PC-3 (cell line): ENCODE measurements around the gene SCRG1. TPM values are rescaled to one million over a fixed set of nuclear protein-coding genes. Genes with fewer than 3 reads are reported as not detected.

Experiments
- ATAC-seq: fragments of 200-7000 bp; cut with Tn5 transposase; 2 replicates; pipeline ENCODE4 v1.9.1; 2020; ENCODE audit warnings: mild to moderate bottlenecking, moderate library complexity
- BruUV-seq: library from RNA; stranded (reverse); fragments of 400-500 nt; replicated peaks from 2 replicates; lab custom pipeline; 2021; lab: Mats Ljungman, UMichigan
- CTCF ChIA-PET: fragments of 300-600 bp; sonication (Branson Sonifier 250); formaldehyde crosslinking; loops from one replicate; lab custom pipeline; 2022; ENCODE audit warnings: antibody characterized with exemption; lab: Charles Lee
- POLR2A ChIA-PET: fragments of 300-600 bp; sonication (Branson Sonifier 250); formaldehyde crosslinking; loops from one replicate; lab custom pipeline; 2022; ENCODE audit warnings: antibody characterized with exemption; ENCODE audit not compliant: unreplicated experiment; lab: Charles Lee
- DNase-seq: peaks from one replicate; pipeline ENCODE4 v3.0.0-alpha.2; 2015
- H2AFZ ChIP-seq: fragments of 300-600 bp; sonication (generic); 2 replicates; pipeline ENCODE4 v1.6.0; 2016; ENCODE audit warnings: antibody characterized with exemption, low read length
- H3F3A ChIP-seq: fragments of 300-600 bp; sonication (generic); one replicate; pipeline ENCODE4 v1.6.0; 2017; ENCODE audit warnings: antibody characterized with exemption, low read length, control low read depth, mild to moderate bottlenecking; ENCODE audit not compliant: unreplicated experiment
- H3K27ac ChIP-seq: fragments of 300-600 bp; sonication (generic); 2 replicates; pipeline ENCODE4 v1.5.1; 2016; ENCODE audit warnings: mild to moderate bottlenecking, low read length
- H3K27me3 ChIP-seq: fragments of 300-600 bp; sonication (generic); 2 replicates; pipeline ENCODE4 v1.6.1; 2016; ENCODE audit warnings: low read length, mixed read lengths
- H3K36me3 ChIP-seq: fragments of 300-600 bp; sonication (generic); 2 replicates; pipeline ENCODE4 v1.6.1; 2016; ENCODE audit warnings: low read depth, mixed run types, low read length, mixed read lengths
- H3K4me1 ChIP-seq: fragments of 300-600 bp; sonication (generic); 2 replicates; pipeline ENCODE4 v1.5.1; 2016; ENCODE audit warnings: low read length; ENCODE audit not compliant: insufficient read depth
- H3K4me2 ChIP-seq: fragments of 300-600 bp; sonication (generic); 2 replicates; pipeline ENCODE4 v1.6.0; 2016; ENCODE audit warnings: low read length
- H3K4me3 ChIP-seq: fragments of 300-600 bp; sonication (generic); 2 replicates; pipeline ENCODE4 v1.5.1; 2016; ENCODE audit warnings: mild to moderate bottlenecking, low read length, mixed read lengths
- H3K79me2 ChIP-seq: fragments of 300-600 bp; sonication (generic); 2 replicates; pipeline ENCODE4 v1.6.1; 2017; ENCODE audit warnings: low read length, mixed read lengths
- H3K9ac ChIP-seq: fragments of 300-600 bp; sonication (generic); 2 replicates; pipeline ENCODE4 v1.6.0; 2016; ENCODE audit warnings: mild to moderate bottlenecking, low read length
- H3K9me2 ChIP-seq: fragments of 300-600 bp; sonication (generic); replicated peaks from 2 replicates; pipeline ENCODE4 v1.6.1; 2016; ENCODE audit warnings: mixed run types, low read length, mixed read lengths
- H3K9me3 ChIP-seq: fragments of 300-600 bp; sonication (generic); 2 replicates; pipeline ENCODE4 v1.6.1; 2016; ENCODE audit warnings: low read length, mixed read lengths
- H4K20me1 ChIP-seq: fragments of 300-600 bp; sonication (generic); 2 replicates; pipeline ENCODE4 v1.6.1; 2016; ENCODE audit warnings: low read length, mixed read lengths
- CTCF ChIP-seq: fragments of 300-600 bp; sonication (generic); conservative IDR thresholded peaks from 2 replicates; pipeline ENCODE4 v1.5.1; 2017; ENCODE audit warnings: antibody characterized with exemption, low read depth, mild to moderate bottlenecking, low read length
- EZH2 ChIP-seq: fragments of 300-600 bp; sonication (generic); IDR thresholded peaks from one replicate; pipeline ENCODE4 v1.6.1; 2017; ENCODE audit warnings: antibody characterized with exemption, mild to moderate bottlenecking, low read length; ENCODE audit not compliant: unreplicated experiment
- EZH2phosphoT487 ChIP-seq: fragments of 300-600 bp; sonication (generic); IDR thresholded peaks from 2 replicates; pipeline ENCODE4 v1.6.1; 2018; ENCODE audit warnings: mild to moderate bottlenecking, antibody characterized with exemption, low read length, borderline replicate concordance
- intact Hi-C: fragments of 100-400 bp; cut with micrococcal nuclease; formaldehyde crosslinking; loops from 2 replicates; pipeline ENCODE4 v1.9.0; 2023
- total RNA-seq: library from RNA; depleted of rRNA; stranded (reverse); fragments of >200 nt; gene quantifications from 2 replicates; pipeline ENCODE4 v1.2.3, GENCODE V29; 2014

SCRG1 gene
- total RNA-seq, 1 experiment from 2014 or later, result not detected

DNA sequence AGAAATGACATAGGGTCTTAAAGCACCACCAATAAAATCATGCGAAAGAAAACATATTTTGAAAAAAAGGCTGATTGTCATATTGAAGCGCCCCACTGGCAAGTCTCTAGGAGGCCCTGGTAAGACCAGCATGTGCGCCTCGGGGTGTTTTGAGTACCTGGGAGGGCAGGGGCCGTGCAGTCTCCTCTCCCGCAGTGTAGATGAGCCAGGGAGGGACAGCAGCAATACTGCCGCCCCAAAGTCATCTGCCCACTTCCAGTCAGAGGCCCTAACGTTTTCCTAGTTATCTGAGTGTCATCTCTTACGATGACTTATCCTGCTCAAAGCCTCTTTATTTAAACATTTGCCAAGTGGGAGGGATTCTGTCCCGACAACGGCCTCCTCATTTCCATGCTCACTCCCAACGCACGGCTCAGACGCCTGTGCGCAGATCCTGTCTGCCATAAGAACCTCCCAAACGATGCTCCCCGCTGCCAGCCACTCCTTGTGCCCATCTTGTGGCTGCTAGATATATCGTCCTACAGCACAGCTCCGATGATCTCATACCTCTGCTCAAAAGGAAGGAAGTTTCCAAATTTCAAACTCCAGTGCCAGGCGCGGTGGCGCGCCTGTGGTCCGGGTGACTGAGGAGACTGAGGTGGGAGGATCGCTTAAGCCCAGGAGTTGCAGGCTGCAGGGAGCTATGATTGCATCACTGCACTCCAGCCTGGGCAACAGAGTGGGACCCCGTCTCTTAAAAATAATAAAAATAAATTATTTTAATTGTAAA is 17.2 kb upstream of the SCRG1 start:
- POLR2A ChIA-PET, result no interaction called here
- ATAC-seq, result no peak
- Histone ChIP-seq H3K79me2 (no peaks in the 10 kb centered on the region), H3K9me3 (no peaks in the 10 kb centered on the region), H3K36me3 (no peaks in the 10 kb centered on the region), H4K20me1 (no peaks in the 10 kb centered on the region), H3K27me3 (no peaks in the 10 kb centered on the region), H3K4me2 (peak overlapping the region; percentile 58; the same call in 1 of the 2 replicates), H3K9me2 (no peaks in the 10 kb centered on the region), H3K9ac (no peak overlapping the region), H2AFZ (no peak overlapping the region), H3K4me3 (no peak overlapping the region), H3K4me1 (peaks cover 41% of the 10 kb centered on the region), H3K27ac (no peak overlapping the region), H3F3A (no peaks in the 10 kb centered on the region)
- TF ChIP-seq EZH2 (no peak), EZH2phosphoT487 (no peak), CTCF (no peak)
- intact Hi-C loops, result loop anchor here (2.0 to 5.0 kb wide), 2 partner anchors 49 to 81 kb away; partner anchors contain the start of gene HMGB2
- BruUV-seq, result no TSS peak
- CTCF ChIA-PET, result no interaction called here
- DNase-seq, result no peak

- Histone ChIP-seq H3K4me1 (peaks cover 41% of the 10 kb centered on the region), H3K79me2 (no peaks in the 10 kb centered on the region), H3F3A (no peaks in the 10 kb centered on the region), H2AFZ (no peak overlapping the region; the same call in 1 of the 2 replicates), H3K9me2 (no peaks in the 10 kb centered on the region), H3K9me3 (no peaks in the 10 kb centered on the region), H3K27me3 (no peaks in the 10 kb centered on the region), H3K36me3 (no peaks in the 10 kb centered on the region), H4K20me1 (no peaks in the 10 kb centered on the region), H3K9ac (no peak overlapping the region), H3K27ac (no peak overlapping the region), H3K4me2 (peak overlapping the region; percentile 58), H3K4me3 (no peak overlapping the region; the same call in 1 of the 2 replicates)
- DNase-seq, result peak; percentile 74
- ChIA-PET CTCF (no interaction called here), POLR2A (interaction anchor here (0.6 kb wide), 1 partner anchor 80 kb away, joined by 4 read pairs; no protein-coding TSS in a partner anchor)
- no peak for ATAC-seq
- intact Hi-C loops, result loop anchor here (5.0 kb wide), 1 partner anchor 48 kb away; no protein-coding TSS in a partner anchor
- TF ChIP-seq CTCF, result no peak
- TF ChIP-seq EZH2phosphoT487, result no peak
- no peak for TF ChIP-seq EZH2
- BruUV-seq, result no TSS peak
These were observed 16.2 kb upstream of the SCRG1 start for GRCh38 chr4:173415092-173415491.

GRCh38 chr4:173414456-173414855 is 15.5 kb upstream of the SCRG1 start:
- DNase-seq (no peak), ATAC-seq (no peak)
- Histone ChIP-seq H3K36me3 (no peaks in the 10 kb centered on the region), H3K4me1 (peaks cover 41% of the 10 kb centered on the region), H3K4me3 (no peak overlapping the region), H3K9me2 (no peaks in the 10 kb centered on the region), H4K20me1 (no peaks in the 10 kb centered on the region), H3K27me3 (no peaks in the 10 kb centered on the region), H3K79me2 (no peaks in the 10 kb centered on the region), H3K4me2 (no peak overlapping the region), H3K27ac (no peak overlapping the region), H2AFZ (no peak overlapping the region), H3K9me3 (no peaks in the 10 kb centered on the region), H3K9ac (no peak overlapping the region), H3F3A (no peaks in the 10 kb centered on the region)
- intact Hi-C loops, result no loop called here
- no TSS peak for BruUV-seq
- ChIA-PET CTCF (no interaction called here), POLR2A (no interaction called here)
- TF ChIP-seq EZH2phosphoT487, result no peak
